ENCODE measurements around the gene KRTAP3-2.
A peak's percentile ranks its signal among the peaks of the same experiment; 100 is the strongest.
"Not testable (repeated sequence)": the region's sequence is repeated elsewhere in the genome, so short reads cannot be mapped to it uniquely, and the experiment has no call there.

KRTAP3-2 gene

DNA sequence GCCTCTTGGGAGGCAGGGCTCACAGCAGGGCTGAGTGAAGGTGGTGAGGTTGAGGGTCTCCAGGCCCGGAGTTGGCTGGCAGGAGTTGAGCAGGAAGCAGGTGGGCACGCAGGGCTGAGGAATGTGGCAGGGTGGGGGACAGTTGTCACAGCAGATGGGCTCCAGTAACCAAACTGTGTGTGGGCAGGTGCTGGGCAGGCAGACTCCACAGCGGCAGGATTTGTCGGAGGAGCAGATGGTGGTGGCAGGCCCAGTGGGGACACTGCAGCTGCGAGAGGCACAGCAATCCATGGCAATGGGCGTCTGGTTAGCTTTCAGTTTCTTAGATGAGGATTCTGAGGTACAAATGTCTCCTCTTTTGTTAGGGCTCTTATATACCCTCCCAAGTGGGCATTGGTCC lies at the start of gene KRTAP3-2:
Gene KRTAP3-2, minus strand, starts transcription at position 344 of the 400 bp plus-strand sequence. Its CDS starts 53 bp downstream, at position 291.
- not testable (repeated sequence) for H3K4me3 ChIP-seq (ENCODE audit: low read depth, low read length)

DNA sequence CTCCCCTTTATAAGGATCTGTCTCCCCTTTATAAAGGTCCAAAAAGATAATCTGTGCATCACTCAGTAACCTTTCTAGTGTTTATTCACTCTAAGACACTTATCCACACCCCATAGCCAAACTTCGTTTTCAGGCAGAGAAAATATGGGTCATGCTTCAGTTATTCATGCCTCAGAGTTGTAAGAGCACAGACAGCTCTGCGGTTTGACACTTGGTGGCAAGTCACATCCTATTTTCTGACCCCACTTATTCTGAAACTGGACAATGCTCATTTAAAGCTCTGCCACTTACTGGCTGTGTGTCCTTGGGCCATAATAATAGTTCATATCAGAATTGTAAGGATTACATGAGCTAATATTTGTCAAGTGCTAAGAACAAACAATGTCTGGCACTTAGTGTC lies 49.4 kb upstream of the KRTAP3-2 start:
- TF ChIP-seq, protein P1, sequence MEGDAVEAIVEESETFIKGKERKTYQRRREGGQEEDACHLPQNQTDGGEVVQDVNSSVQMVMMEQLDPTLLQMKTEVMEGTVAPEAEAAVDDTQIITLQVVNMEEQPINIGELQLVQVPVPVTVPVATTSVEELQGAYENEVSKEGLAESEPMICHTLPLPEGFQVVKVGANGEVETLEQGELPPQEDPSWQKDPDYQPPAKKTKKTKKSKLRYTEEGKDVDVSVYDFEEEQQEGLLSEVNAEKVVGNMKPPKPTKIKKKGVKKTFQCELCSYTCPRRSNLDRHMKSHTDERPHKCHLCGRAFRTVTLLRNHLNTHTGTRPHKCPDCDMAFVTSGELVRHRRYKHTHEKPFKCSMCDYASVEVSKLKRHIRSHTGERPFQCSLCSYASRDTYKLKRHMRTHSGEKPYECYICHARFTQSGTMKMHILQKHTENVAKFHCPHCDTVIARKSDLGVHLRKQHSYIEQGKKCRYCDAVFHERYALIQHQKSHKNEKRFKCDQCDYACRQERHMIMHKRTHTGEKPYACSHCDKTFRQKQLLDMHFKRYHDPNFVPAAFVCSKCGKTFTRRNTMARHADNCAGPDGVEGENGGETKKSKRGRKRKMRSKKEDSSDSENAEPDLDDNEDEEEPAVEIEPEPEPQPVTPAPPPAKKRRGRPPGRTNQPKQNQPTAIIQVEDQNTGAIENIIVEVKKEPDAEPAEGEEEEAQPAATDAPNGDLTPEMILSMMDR (IDR thresholded peaks at IDR 0.05; ENCODE audit: low read depth, low read length), result no peak
- H3K4me3 ChIP-seq (ENCODE audit: low read depth, low read length), result peak overlapping the region; percentile 3; the same call in 1 of the 2 replicates

DNA sequence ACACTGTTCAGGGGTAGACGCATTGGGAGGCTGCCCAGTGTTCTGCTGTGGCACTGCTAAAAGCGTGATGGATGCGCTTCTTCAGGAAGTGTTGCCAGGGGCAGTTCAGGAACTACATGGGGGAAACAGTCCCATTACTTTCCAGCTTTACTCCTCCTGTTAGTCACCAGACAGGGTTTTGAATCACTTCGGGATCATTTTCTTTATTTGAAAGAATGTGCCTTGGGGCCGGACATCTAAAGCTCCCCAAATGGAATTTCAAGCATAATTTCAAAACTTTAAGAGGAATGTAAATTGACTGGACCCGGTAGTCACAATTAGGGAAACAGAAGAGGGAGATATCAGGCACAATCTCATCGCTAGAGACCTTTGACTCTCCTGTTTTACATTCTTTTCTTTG lies 48.7 kb upstream of the KRTAP3-2 start:
- TF ChIP-seq, protein P1 (IDR thresholded peaks at IDR 0.05; ENCODE audit: low read depth, low read length), result no peak
- H3K4me3 ChIP-seq (ENCODE audit: low read depth, low read length), result peak overlapping the region; percentile 7

DNA sequence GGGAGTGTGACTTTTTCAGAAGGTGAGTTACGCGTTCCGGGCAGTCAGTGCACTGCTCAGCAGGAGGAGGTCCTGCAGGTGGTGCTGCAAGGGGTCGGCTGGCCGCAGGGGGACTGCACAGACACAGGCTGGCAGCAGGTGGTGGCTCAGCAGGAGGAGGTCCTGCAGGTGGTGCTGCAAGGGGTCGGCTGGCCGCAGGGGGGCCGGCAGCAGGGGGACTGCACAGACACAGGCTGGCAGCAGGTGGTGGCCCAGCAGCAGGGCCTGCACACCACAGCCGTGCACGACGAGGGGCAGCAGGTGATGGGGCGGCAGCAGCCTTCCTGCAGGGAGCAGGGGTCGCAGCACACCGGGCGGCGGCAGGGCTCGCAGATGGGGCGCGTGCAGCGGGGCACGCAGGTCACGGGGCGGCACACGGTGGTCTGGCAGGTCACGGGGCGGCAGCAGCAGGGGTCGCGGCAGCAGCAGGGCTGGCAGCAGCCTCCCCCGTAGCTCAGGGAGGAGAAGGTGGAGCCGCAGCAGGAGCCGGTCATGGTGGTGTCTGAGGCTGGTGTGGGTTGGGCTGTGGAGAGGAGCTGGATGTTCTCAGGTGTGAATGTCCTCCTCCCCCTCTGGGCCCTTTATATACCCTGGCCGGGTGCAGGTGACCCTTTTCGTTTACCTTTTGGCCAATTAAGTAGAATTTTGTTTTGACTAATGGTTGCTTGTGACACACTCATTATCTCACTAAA lies 47.2 kb upstream of the KRTAP3-2 start, which contains the start of gene KRTAP2-1:
Gene KRTAP2-1, minus strand, starts transcription at position 582 of the 731 bp plus-strand sequence. Its CDS starts 49 bp downstream, at position 533.
- not testable (repeated sequence) for H3K4me3 ChIP-seq (ENCODE audit: low read depth, low read length)

DNA sequence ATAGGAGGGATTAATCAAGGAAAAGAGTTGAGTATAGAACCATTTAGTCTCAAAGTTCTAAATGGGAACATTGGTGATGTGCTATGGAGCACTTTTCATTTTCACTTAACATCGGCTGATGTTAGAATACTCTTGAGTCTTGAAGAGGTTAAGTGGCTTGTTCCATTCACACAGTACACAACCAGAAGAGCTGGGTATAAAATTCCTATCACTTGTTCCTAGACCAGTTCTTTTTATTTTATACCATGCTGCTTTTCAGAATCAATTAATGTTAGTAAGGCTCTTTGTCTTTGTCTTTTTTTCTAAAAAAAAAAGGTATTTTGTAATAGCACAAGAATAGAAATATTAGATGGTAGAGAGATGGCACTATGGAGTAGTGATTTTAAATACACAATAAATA lies 43.2 kb upstream of the KRTAP3-2 start:
- TF ChIP-seq, protein P1 (IDR thresholded peaks at IDR 0.05; ENCODE audit: low read depth, low read length), result no peak
- no peak overlapping the region for H3K4me3 ChIP-seq (ENCODE audit: low read depth, low read length)

DNA sequence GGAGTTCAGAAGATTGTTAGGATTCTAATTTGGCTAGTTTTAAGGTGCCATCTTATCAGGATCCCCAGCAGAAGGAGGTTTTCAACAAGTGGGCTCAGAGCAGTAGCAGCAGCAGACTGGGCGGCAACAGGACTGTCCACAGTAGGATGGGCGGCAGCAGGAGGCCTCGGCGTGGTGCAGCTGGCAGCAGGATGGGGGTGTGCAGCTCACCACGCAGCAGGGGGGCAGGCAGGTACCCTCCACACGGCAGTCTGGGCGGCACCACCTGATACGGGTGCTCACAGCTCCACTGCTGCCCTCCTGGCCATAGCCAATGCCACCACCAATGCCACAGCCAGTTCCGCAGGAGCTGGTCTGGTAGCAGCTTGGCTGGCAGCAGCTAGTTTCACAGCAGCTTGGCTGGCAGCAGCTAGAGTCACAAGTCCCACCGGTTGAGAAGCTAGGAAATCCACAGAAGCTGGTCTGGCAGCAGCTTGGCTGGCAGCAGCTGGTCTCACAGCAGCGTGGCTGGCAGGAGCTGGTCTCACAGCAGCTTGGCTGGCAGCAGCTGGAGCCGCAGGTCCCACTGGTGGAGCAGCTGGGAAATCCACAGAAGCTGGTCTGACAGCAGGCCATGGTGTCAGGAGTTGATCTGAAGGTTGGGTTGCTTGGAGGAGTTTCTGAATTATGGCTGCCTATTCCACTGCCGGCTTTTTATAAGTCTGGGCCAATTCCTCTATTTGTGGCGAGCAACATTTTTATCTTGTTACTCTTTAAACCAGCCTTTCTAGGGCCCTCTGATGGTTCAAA lies 41.3 kb upstream of the KRTAP3-2 start, which contains the start of gene KRTAP1-1:
Gene KRTAP1-1, minus strand, starts transcription at position 668 of the 789 bp plus-strand sequence. Its CDS starts 53 bp downstream, at position 615.
- not testable (repeated sequence) for H3K4me3 ChIP-seq (ENCODE audit: low read depth, low read length)

DNA sequence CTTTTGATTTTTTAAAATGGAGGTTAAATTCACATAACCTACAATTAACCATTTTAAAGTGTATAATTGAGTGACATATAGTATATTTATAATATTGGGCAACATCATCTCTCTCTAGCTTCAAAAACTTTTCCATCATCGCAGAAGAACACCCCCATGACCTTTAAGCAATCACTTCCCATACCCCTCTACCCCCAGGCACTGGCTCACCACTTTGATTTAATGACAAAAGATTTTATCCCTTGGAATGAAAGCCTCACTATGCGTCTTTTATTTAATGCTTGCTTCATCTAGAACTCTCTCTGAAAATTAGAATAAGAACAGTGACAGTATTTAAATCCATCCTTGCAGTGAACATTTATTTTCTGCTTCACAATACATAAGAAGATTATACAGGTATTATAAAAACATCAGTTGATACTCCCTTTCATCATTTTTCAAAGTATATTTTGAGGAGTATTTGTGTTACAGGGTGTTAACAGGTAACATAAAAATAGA lies 38.2 kb upstream of the KRTAP3-2 start:
- TF ChIP-seq, protein P1 (IDR thresholded peaks at IDR 0.05; ENCODE audit: low read depth, low read length), result no peak
- no peak overlapping the region for H3K4me3 ChIP-seq (ENCODE audit: low read depth, low read length)

DNA sequence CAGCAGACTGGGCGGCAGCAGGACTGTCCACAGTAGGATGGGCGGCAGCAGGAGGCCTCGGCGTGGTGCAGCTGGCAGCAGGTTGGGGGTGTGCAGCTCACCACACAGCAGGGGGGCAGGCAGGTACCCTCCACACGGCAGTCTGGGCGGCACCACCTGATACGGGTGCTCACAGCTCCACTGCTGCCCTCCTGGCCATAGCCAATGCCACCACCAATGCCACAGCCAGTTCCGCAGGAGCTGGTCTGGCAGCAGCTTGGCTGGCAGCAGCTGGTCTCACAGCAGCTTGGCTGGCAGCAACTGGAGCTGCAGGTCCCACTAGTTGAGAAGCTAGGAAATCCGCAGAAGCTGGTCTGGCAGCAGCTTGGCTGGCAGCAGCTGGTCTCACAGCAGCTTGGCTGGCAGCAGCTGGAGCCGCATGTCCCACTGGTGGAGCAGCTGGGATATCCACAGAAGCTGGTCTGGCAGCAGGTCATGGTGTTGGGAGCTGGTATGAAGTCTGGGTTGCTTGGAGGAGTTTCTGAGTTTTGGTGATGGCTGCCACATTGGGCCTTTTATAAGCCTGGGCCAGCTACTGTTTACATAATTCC lies 34.7 kb upstream of the KRTAP3-2 start, which contains the start of gene KRTAP1-3:
Gene KRTAP1-3, minus strand, starts transcription at position 529 of the 590 bp plus-strand sequence. Its CDS starts 53 bp downstream, at position 476.
- H3K4me3 ChIP-seq (ENCODE audit: low read depth, low read length), result not testable (repeated sequence)

DNA sequence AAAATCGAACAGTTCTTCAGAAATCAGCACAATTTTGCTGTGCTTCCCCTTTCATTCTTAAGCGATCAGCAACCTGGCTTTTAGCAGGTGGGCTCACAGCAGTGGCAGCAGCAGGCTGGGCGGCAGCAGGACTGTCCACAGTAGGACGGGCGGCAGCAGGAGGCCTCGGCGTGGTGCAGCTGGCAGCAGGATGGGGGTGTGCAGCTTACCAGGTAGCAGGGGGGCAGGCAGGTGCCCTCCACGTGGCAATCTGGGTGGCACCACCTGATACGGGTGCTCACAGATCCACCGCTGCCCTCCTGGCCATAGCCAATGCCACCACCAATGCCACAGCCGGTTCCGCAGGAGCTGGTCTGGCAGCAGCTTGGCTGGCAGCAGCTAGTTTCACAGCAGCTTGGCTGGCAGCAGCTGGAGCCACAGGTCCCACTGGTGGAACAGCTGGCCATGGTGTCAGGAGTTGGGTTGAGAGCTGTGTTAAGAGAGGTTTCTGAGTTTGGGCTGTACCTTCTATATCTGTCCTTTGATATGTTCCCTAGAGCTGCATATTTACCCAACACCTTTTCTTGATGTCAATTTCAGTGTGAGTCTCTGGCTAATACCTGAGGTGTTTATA lies 30.0 kb upstream of the KRTAP3-2 start, which contains the start of gene KRTAP1-4:
Gene KRTAP1-4, minus strand, starts transcription at position 563 of the 613 bp plus-strand sequence. Its CDS starts 117 bp downstream, at position 446.
- H3K4me3 ChIP-seq (ENCODE audit: low read depth, low read length), result no peak within 1 kb of the TSS

More for the DNA sequence above, 30.0 kb upstream of the KRTAP3-2 start, which contains the start of gene KRTAP1-4:
- TF ChIP-seq, protein P1 (IDR thresholded peaks at IDR 0.05; ENCODE audit: low read depth, low read length), result no peak
